H1 (cell line): ENCODE measurements around the gene STEAP1B. TPM values are rescaled to one million over a fixed set of nuclear protein-coding genes. Genes with fewer than 3 reads are reported as not detected.

Experiments used
- CTCF ChIA-PET: fragments of 300-600 bp; sonication (Branson Sonifier 250); formaldehyde crosslinking; loops from one replicate; lab custom pipeline; 2021; ENCODE audit not compliant: partially characterized antibody; lab: Charles Lee
- POLR2A ChIA-PET: fragments of 300-600 bp; sonication (Branson Sonifier 250); formaldehyde crosslinking; loops from one replicate; lab custom pipeline; 2021; ENCODE audit warnings: inconsistent platforms; ENCODE audit not compliant: partially characterized antibody; lab: Charles Lee
- DNase-seq, 2 experiments: peaks; one replicate each; pipeline versions ENCODE4 v3.0.0 to v3.0.0-alpha.2; 2010 to 2022; ENCODE audit warnings: low spot score in 2 of 2, low read depth in 1 of 2, mixed read lengths in 1 of 2
- FAIRE-seq: peaks from 2 replicates; lab custom pipeline; 2011; peaks lifted over from hg19 to GRCh38; lab: Jason Lieb, UNC
- H2AFZ ChIP-seq: 2 replicates; pipeline ENCODE4 v1.8.1; 2012; ENCODE audit warnings: low read length, inconsistent platforms
- H2AK5ac ChIP-seq: 2 replicates; pipeline ENCODE4 v1.6.1; 2013; ENCODE audit warnings: low read depth, low read length
- H2BK120ac ChIP-seq: replicated peaks from 2 replicates; pipeline ENCODE3; 2013; ENCODE audit warnings: low read depth, low read length, inconsistent platforms
- H2BK12ac ChIP-seq: 2 replicates; pipeline ENCODE4 v1.6.1; 2013; ENCODE audit warnings: low read depth, low read length
- H2BK15ac ChIP-seq: 2 replicates; pipeline ENCODE4 v1.6.1; 2013; ENCODE audit warnings: low read length
- H2BK20ac ChIP-seq: 2 replicates; pipeline ENCODE4 v1.6.1; 2013; ENCODE audit warnings: low read length
- H2BK5ac ChIP-seq: 2 replicates; pipeline ENCODE4 v1.6.1; 2013; ENCODE audit warnings: low read depth, low read length
- H3K14ac ChIP-seq: 2 replicates; pipeline ENCODE4 v1.6.1; 2013; ENCODE audit warnings: inconsistent platforms; ENCODE audit not compliant: insufficient read length
- H3K18ac ChIP-seq: 2 replicates; pipeline ENCODE4 v1.6.1; 2013; ENCODE audit warnings: low read length; ENCODE audit errors: extremely low read depth
- H3K23ac ChIP-seq: 2 replicates; pipeline ENCODE4 v1.6.1; 2013; ENCODE audit warnings: inconsistent platforms; ENCODE audit not compliant: insufficient read length
- H3K23me2 ChIP-seq: 2 replicates; pipeline ENCODE4 v1.6.1; 2013; ENCODE audit warnings: low read depth, low read length
- H3K27ac ChIP-seq: 2 replicates; pipeline ENCODE4 v1.6.1; 2011; ENCODE audit warnings: low read depth, low read length, inconsistent platforms
- H3K27me3 ChIP-seq, 4 experiments: replicated peaks in 1 of 4; 1 replicate in 1 of 4; 2 replicates in 3 of 4; pipeline versions ENCODE4 v1.6.1 to v1.8.1; 2011 to 2013; ENCODE audit warnings: low read length in 3 of 4, mild to moderate bottlenecking in 3 of 4, inconsistent platforms in 2 of 4, mixed read lengths in 2 of 4, moderate library complexity in 1 of 4; ENCODE audit not compliant: control insufficient read depth in 3 of 4, insufficient read depth in 3 of 4; ENCODE audit errors: extremely low read depth in 1 of 4
- H3K36me3 ChIP-seq, 4 experiments: 2 replicates each; pipeline versions ENCODE4 v1.6.1 to v1.8.1; 2011 to 2013; ENCODE audit warnings: mild to moderate bottlenecking in 4 of 4, low read length in 3 of 4, moderate library complexity in 2 of 4, control low read depth in 1 of 4, inconsistent platforms in 1 of 4; ENCODE audit not compliant: insufficient read depth in 4 of 4, control insufficient read depth in 2 of 4
- H3K4ac ChIP-seq: replicated peaks from 2 replicates; pipeline ENCODE3; 2013; ENCODE audit warnings: low read length, low read depth, mixed read lengths, inconsistent platforms; ENCODE audit not compliant: insufficient read length
- H3K4me1 ChIP-seq, 4 experiments: replicated peaks in 1 of 4; 1 replicate in 1 of 4; 2 replicates in 3 of 4; pipeline versions ENCODE4 v1.6.1 to v1.8.1; 2011 to 2013; ENCODE audit warnings: low read length in 3 of 4, inconsistent platforms in 2 of 4, mixed read lengths in 1 of 4; ENCODE audit not compliant: insufficient read depth in 4 of 4, control insufficient read depth in 3 of 4
- H3K4me2 ChIP-seq, 2 experiments: 2 replicates each; pipeline versions ENCODE4 v1.6.1 to v1.8.1; 2011 to 2013; ENCODE audit warnings: low read depth in 2 of 2, low read length in 2 of 2, control low read depth in 1 of 2, inconsistent platforms in 1 of 2, mild to moderate bottlenecking in 1 of 2; ENCODE audit not compliant: insufficient read depth in 1 of 2
- H3K4me3 ChIP-seq, 4 experiments: fragments of 200-600, 300-600 bp in 1 of 4; sonication (generic), shearing (Covaris generic), sonication (Bioruptor Twin) in 1 of 4; 2 replicates each; pipeline versions ENCODE4 v1.5.1 to v1.8.1; 2011 to 2016; ENCODE audit warnings: low read length in 4 of 4, low read depth in 3 of 4, control low read depth in 2 of 4, inconsistent platforms in 2 of 4, mild to moderate bottlenecking in 2 of 4, mixed read lengths in 1 of 4, moderate library complexity in 1 of 4; ENCODE audit not compliant: insufficient read depth in 2 of 4; ENCODE audit errors: extremely low read depth in 1 of 4
- H3K56ac ChIP-seq: replicated peaks from 2 replicates; pipeline ENCODE3; 2013; ENCODE audit warnings: low read depth, mild to moderate bottlenecking, mixed read lengths, low read length, inconsistent platforms; ENCODE audit not compliant: insufficient read length
- H3K79me1 ChIP-seq: 2 replicates; pipeline ENCODE4 v1.6.1; 2013; ENCODE audit warnings: low read depth, low read length, control low read depth
- H3K79me2 ChIP-seq, 2 experiments: 2 replicates each; pipeline versions ENCODE4 v1.6.1 to v1.8.1; 2012 to 2013; ENCODE audit warnings: low read length in 2 of 2, mild to moderate bottlenecking in 2 of 2, inconsistent platforms in 1 of 2; ENCODE audit not compliant: insufficient read depth in 2 of 2, control insufficient read depth in 1 of 2
- H3K9ac ChIP-seq, 4 experiments: replicated peaks in 1 of 4; 1 replicate in 1 of 4; 2 replicates in 3 of 4; pipeline versions ENCODE4 v1.6.1 to v1.8.1; 2011 to 2013; ENCODE audit warnings: low read depth in 3 of 4, low read length in 3 of 4, control low read depth in 2 of 4, mild to moderate bottlenecking in 2 of 4, moderate library complexity in 2 of 4, inconsistent platforms in 1 of 4; ENCODE audit errors: extremely low read depth in 1 of 4
- H3K9me3 ChIP-seq, 2 experiments: 2 replicates each; pipeline versions ENCODE4 v1.6.1 to v1.8.1; 2012 to 2013; ENCODE audit warnings: mild to moderate bottlenecking in 2 of 2, moderate library complexity in 2 of 2, control low read depth in 1 of 2, inconsistent platforms in 1 of 2, low read depth in 1 of 2, low read length in 1 of 2, mixed read lengths in 1 of 2; ENCODE audit not compliant: insufficient read depth in 2 of 2
- H4K20me1 ChIP-seq, 2 experiments: replicated peaks in 1 of 2; 2 replicates each; pipeline versions ENCODE3 to v1.8.1; 2011 to 2013; ENCODE audit warnings: inconsistent platforms in 2 of 2, low read length in 2 of 2, mild to moderate bottlenecking in 1 of 2; ENCODE audit not compliant: insufficient read depth in 2 of 2, control insufficient read depth in 1 of 2
- H4K5ac ChIP-seq: 2 replicates; pipeline ENCODE4 v1.6.1; 2013; ENCODE audit warnings: low read length, low read depth, mixed read lengths, inconsistent platforms; ENCODE audit not compliant: insufficient read length
- H4K8ac ChIP-seq: 2 replicates; pipeline ENCODE4 v1.8.0; 2013; ENCODE audit warnings: mild to moderate bottlenecking, moderate library complexity, low read length, inconsistent platforms; ENCODE audit not compliant: insufficient read depth; ENCODE audit errors: extremely low read depth
- H4K91ac ChIP-seq: replicated peaks from 2 replicates; pipeline ENCODE3; 2013; ENCODE audit warnings: low read length, mixed read lengths, inconsistent platforms; ENCODE audit not compliant: insufficient read length
- JUN ChIP-seq: IDR thresholded peaks from 2 replicates; pipeline ENCODE4 v1.6.1; 2011; ENCODE audit warnings: low read depth, mild to moderate bottlenecking, improper control_type of control experiment, low read length
- RAD21 ChIP-seq, 2 experiments: IDR thresholded peaks in 1 of 2; conservative IDR thresholded peaks in 1 of 2; 2 replicates each; pipeline ENCODE4 v1.6.1; 2011; ENCODE audit warnings: low read depth in 2 of 2, low read length in 2 of 2, improper control_type of control experiment in 1 of 2, inconsistent platforms in 1 of 2, mild to moderate bottlenecking in 1 of 2, moderate library complexity in 1 of 2
- WGBS, 2 experiments: shearing (Covaris generic) in 1 of 2; methylation state at CpG; one replicate each; pipeline versions ENCODE4 v1.1.6 to v1.1.7; 2013 to 2015; ENCODE audit warnings: low lambda C conversion rate in 2 of 2, mixed read lengths in 2 of 2, inconsistent platforms in 1 of 2, low coverage in 1 of 2, missing lambda C conversion rate in 1 of 2; ENCODE audit not compliant: insufficient replicate concordance in 2 of 2, insufficient coverage in 1 of 2, insufficient read length in 1 of 2; ENCODE audit errors: extremely low coverage in 1 of 2, missing lambda C conversion rate in 1 of 2; 5-methylcytosine and 5-hydroxymethylcytosine counted together
- polyA plus RNA-seq, 7 experiments: library from polyadenylated mRNA; depleted of rRNA in 3 of 7; stranded (reverse) in 5 of 7; unstranded in 2 of 7; fragments of >200 nt in 5 of 7; fragments of 200-250 nt in 2 of 7; gene quantifications; 1 replicate in 5 of 7; 2 replicates in 1 of 7; 4 replicates in 1 of 7; pipeline versions ENCODE4 v1.2.1 to v1.2.3, GENCODE V29; 2011 to 2013; ENCODE audit warnings: missing spikeins in 2 of 7, mixed read lengths in 2 of 7
- total RNA-seq: library from RNA; stranded (reverse); fragmentation: NEBNext Ultra II Directional; extraction: Animal tissue kit (Norgen Biotek cat#: 25700); gene quantifications from 2 replicates; pipeline ENCODE4 v1.2.1, GENCODE V29; 2021
- TF ChIP-seq, protein P1 (sequence below): IDR thresholded peaks from 2 replicates; pipeline ENCODE4 v1.6.1; 2012; ENCODE audit warnings: inconsistent platforms

Gene STEAP1B
- total and polyA plus RNA-seq, 2 of the 8 experiments (the other 6 are each of a cell fraction or from before 2014, with no cell fraction given) = 5.4 to 8.7 TPM

- H3K23me2 ChIP-seq = no peaks in the 10 kb centered on the region
Observed at GRCh38 chr7:22372863-22373262, 127.1 kb downstream of the STEAP1B start.

More at GRCh38 chr7:22372863-22373262, 127.1 kb downstream of the STEAP1B start:
- H3K14ac ChIP-seq = no peak overlapping the region
- no peaks in the 10 kb centered on the region for H4K20me1 ChIP-seq
- H3K36me3 ChIP-seq = no peaks in the 10 kb centered on the region
- H3K27ac ChIP-seq = no peak overlapping the region
- H4K91ac ChIP-seq = no peak overlapping the region
- H3K79me1 ChIP-seq = no peaks in the 10 kb centered on the region
- no peak overlapping the region for H2BK20ac ChIP-seq
- no peak overlapping the region for H3K18ac ChIP-seq
- H3K4ac ChIP-seq = no peak overlapping the region
- H4K8ac ChIP-seq = no peak overlapping the region
- no peak overlapping the region for H2BK120ac ChIP-seq
- no peaks in the 10 kb centered on the region for H3K9me3 ChIP-seq
- H2BK5ac ChIP-seq = no peak overlapping the region
- no peak overlapping the region for H2BK12ac ChIP-seq
- H3K4me3 ChIP-seq = no peak overlapping the region
- DNase-seq = no peak
- H2AK5ac ChIP-seq = no peak overlapping the region
- no peak for TF ChIP-seq JUN
- TF ChIP-seq, protein P1, sequence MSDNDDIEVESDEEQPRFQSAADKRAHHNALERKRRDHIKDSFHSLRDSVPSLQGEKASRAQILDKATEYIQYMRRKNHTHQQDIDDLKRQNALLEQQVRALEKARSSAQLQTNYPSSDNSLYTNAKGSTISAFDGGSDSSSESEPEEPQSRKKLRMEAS = no peak
- TF ChIP-seq RAD21 (IDR thresholded peaks at IDR 0.05 in 1 of 2, conservative IDR thresholded peaks at IDR 0.05 in 1 of 2; ENCODE audit: low read depth in 2 of 2, low read length in 2 of 2) = no peak
- no peak overlapping the region for H3K4me2 ChIP-seq
- 0 out of 2 replicates have a peak overlapping the region, but pooled peaks have one; percentile 60 for H2AFZ ChIP-seq
- no peak overlapping the region for H3K56ac ChIP-seq
- H4K5ac ChIP-seq = no peak overlapping the region
- FAIRE-seq = no peak
- no peaks in the 10 kb centered on the region for H3K4me1 ChIP-seq
- no peak overlapping the region for H2BK15ac ChIP-seq
- H3K9ac ChIP-seq = no peak overlapping the region
- H3K27me3 ChIP-seq = no peaks in the 10 kb centered on the region
- WGBS, 2 experiments = 89% methylated on average over 6 of the region's 6 CpGs; no CpG with 5 or more reads in 1 of the 2 experiments
- CTCF ChIA-PET = interaction anchor here (1.0 to 1.6 kb wide), 3 partner anchors 12 to 263 kb away, joined by 3 to 4 read pairs (median 4); no protein-coding TSS in a partner anchor
- POLR2A ChIA-PET = no interaction called here
- no peaks in the 10 kb centered on the region for H3K79me2 ChIP-seq
- H3K23ac ChIP-seq = no peak overlapping the region
